Stimulated activated CD8-positive, alpha-beta memory T cell treated with anti-CD3 and anti-CD28 coated beads, Interleukin-4, amount 100 ng/mL, for 4 hours (primary cell): ENCODE results near the gene OGFR.

Experiments used
- DNase-seq, 2 donors: peaks; one replicate each; pipeline ENCODE4 v3.0.0-alpha.2; 2020; ENCODE audit warnings: low read depth in 2 of 2, low spot score in 1 of 2

The OGFR gene

DNA sequence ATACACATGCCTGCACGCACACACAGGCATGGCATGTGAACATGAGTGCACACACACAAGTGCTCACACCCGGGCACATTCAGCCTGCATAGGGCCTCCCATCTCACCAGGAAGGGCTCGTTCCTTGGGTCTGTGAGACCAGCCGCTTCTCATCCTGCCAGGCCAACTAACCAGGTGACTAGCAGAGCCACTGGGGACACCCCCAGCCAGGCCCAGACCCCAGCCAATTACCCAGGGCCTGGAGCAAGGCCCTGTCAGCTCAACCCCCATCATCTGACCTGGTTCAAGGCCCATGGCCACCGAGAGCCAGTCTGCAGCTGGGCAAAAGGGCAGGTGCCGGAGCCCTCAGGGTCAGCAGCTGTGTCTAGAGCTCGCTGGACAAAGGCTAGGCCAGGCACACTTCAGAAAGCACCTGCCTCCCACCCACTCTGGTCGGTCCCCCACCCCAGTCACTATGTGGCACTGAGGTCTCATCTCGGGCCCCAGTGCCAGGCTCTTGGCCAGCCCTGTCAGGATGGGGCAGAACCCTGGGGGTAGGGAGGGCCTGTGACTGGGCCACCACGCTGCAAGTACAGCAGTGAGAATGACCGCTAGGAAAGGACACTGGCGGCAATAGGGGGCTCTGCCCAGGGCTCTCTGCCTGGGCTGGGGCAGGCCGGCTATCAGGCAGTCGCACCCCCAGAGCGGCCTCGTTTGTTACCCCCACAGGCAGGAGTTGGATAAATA is 35.1 kb upstream of the OGFR start:
- DNase-seq, result no peak

DNA sequence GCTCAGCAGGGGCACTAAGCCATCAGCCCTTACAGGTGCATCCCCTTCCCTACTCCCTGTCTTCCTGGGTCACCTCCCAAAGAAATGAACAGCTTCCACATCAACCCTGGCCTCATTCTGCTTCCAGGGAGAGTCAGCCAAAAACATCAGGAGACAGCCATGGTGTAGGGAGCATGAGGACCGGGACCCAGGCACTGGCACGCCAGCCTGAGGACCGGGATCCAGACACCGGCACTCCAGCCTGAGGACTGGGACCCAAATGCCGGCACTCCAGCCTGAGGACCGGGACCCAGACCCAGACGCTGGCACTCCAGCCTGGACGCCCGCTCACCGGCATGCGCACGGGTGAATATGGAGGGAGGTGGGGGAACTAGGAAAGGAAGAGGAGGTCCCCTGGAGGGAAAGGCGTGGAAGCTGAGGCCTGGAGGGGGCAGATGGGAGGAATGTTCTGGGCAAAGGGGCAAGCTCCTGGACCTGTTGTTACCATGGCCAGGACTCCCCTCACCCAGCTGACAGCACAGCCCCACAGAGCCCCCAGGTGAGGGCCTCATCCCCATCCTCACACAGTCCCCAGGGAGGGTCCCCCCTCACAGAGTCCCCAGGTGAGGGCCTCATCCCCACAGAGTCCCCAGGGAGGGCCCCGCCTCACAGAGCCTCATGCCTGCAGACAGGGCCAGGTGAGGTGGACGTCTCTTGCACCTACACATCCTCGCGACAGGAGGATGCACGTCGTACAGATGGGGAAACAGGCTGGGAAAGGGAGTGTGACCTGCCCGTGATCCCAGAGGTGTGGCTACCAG is 34.3 kb upstream of the OGFR start:
- no peak for DNase-seq

DNA sequence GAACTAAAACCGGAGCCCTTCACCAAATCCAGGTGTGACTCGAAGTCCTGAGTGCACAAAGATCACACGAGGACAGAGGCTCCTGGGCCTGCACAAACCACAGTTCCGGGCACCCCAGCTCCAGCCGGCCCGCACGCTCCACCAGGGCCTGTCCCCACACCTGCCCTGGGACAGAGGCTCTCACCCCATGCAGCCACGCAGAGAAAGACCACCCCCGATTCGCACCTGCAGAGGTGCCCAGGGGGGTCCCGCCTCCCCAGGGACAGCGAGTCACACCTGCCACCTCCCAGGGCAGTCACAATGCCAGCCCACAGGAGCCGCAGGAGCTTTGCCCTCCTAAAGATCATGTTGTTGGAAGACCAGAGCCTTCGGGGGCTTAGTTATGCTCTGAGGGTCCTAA is 33.7 kb upstream of the OGFR start:
- no peak for DNase-seq

DNA sequence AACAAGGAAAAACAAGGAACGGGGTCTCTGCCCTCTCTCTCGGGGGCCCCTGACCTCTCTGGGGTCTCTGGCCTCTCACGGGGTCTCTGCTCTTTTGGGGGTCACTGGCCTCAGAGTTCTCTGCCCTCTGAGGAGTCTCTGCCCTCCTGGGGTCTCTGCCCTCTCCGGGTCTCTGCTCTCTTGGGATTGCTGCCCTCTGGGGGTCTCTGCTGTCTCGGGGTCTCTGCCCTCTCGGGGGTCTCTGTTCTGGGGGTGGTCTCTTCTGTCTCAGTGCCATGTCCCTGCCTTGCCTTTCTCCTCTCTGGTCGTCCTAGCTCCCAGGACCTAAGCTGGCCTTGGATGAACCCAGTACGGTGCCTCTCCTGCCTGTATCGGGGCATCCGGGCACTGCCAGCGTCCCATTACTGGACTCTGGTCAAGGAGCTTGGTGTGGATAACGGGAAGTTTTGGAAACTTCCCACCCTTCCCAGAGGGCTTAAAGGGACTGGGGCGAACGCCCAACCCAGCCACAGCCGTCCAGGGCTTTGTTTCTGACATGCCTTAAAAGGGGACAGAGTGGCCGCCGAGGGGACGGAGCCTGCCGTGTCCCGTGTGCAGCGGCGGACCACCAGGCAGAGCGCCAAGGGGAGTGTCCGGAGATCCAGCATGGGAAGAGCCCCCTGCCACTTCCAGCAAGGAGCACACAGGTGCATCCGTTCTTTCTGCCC is 33.1 kb upstream of the OGFR start:
- DNase-seq, result no peak

DNA sequence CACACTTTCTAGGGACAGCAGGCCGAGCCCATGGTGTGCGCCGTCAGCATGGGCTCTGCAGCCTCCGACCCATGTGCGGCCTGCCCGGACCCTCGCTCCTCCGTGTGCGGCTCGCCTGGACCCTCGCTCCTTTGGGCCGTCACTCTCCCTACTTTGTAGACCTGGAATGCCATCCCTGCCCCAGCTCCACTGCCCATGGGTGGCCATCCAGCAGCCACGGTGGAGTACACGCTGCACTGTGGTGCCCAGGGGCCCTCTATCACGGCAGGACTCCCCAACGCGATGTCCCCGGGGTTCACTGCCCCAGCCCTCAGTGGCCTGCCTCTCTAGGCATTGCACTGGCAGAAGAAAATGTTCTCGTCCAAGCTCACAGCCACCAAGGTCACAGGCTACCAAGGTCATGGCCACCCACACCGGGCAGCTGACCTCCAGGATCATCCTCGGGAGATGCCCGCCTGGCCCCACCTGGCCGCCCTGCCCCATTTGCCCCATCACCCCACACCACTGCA is 32.5 kb upstream of the OGFR start:
- DNase-seq, result no peak

- no peak for DNase-seq
Measured at GRCh38 chr20:62772619-62772989, 32.0 kb upstream of the OGFR start.

GRCh38 chr20:62772990-62773844 is 31.4 kb upstream of the OGFR start:
- DNase-seq, result no peak

DNA sequence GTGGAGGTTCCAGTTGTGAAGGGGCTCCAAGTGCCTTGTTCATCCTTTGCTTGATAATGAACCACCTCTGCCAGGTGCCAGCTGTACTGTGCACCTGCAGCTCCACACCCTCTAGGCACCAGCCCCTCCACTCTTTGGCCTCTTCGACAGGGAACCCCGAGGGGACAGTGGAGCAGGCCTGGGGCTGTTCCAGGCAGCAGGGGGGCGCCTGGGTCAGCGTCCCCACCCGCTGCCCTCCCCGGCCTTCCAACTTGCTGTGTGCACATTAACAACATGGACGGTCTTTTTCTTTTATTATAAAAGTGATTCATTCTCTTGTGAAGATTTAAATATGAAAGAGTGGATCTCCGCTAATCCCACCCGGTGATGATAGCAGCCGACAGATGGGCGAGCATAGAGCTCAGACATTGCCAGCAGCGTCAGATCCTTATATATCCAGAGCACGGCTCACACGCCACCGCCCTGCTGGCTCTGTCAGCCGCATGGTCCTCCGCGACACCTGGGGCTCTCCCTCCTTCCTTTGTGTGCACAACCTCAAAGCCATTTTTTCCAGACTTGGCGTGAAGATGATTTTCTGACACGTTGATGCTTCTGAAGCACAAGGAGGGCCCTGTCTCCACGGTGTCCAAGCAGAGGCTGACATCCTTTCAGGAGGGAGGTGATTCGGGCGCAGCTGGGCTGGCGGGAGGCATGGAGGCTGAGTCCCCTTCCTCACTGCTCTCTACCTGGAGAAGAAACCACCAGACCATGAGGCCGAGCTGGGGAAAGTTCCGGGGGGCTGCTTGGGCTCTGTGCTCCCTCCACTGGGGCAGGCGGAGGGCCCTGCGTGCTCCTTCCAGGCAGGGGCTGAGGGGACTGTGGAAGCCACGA is 30.6 kb upstream of the OGFR start:
- no peak for DNase-seq

GRCh38 chr20:62774762-62775161 is 29.9 kb upstream of the OGFR start:
- no peak for DNase-seq

DNA sequence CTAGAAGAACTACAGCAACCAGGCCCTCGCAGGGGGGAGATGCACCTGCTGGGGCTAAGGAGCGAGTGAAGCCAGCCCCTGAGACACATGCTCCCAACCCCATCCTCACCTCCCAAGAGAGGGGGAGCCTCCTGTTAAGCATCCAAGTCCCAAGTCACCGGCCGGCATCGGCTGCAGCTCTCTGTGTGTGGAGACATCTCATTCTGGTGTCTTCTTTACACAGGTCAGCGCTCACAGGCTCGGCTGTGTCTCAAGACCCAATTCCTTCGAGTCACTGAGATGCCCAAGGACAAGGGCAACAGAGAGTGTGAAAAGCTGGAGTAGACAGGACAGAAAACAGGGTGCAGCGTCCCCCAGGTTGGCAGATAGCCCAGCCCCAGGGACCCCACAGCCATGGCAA is 29.4 kb upstream of the OGFR start:
- DNase-seq, result no peak

DNA sequence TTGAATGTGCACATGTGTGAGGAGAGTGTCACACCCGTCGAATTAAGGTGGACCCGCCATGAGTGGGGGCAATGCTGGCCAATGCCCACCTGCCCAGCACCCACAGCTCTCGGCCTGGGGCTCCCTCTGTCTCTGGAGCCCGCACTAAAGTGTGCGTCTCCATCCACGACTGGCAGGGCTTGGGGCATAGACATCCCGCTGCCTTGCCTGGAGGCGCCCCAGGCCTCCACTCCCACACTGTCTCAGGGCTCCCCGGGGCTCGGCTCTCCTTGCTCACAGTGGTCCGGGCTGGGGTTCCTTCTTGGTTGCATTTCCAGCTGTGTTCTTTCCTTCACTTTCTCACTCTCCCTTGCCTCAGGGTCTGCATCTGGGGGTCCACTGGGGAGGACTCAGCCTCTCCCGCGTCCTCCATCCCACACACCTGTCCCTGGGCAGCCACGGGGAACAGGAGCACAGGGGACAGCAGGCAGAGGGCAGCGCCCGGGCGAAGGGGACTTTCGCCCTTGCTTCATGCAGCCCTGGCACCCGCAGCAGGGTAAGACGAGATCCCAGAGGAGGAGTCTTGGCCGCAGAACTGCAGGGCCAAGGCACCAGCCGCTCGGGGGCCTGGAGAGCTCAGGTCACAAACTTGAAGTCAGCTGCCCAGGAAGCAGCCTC is 28.5 kb upstream of the OGFR start:
- no peak for DNase-seq

DNA sequence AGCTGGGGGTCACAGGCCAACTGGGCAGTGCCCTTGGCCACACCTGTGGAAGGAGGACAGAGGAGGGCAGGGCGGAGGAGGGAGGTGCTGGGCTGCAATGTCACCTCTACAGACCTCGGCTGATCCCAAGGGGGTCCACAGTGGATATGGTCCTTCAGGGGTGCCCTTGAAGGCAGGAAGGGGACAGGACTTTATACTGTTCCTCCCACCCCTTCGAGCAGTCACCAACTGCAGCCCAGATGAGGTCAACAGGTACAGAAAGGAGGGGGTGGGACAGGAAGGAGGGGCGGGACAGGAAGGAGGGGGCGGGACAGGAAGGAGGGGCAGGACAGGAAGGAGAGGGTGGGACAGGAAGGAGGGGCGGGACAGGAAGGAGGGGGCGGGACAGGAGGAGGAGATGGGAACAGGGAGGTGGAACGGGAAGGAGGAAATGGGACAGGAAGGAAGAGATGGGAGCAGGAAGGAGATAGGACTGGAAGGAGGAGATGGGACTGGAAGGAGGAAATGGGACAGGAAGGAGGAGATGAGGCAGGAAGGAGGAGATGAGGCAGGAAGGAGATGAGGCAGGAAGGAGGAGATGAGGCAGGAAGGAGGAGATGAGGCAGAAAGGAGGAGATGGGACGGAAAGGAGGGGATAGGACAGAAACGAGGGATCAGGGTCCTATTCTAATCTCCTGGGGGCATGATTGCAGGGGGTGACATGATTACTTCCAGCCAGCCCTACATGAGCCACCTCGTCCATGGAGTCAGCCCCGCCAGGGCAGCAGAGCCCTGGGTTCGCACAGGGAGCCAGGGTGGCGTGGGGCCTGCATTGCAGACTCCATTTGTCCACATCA is 27.7 kb upstream of the OGFR start:
- DNase-seq, result peak in 1 of 2 donors; percentile 29

- no peak for DNase-seq
Measured at GRCh38 chr20:62777528-62777830, 27.2 kb upstream of the OGFR start.

DNA sequence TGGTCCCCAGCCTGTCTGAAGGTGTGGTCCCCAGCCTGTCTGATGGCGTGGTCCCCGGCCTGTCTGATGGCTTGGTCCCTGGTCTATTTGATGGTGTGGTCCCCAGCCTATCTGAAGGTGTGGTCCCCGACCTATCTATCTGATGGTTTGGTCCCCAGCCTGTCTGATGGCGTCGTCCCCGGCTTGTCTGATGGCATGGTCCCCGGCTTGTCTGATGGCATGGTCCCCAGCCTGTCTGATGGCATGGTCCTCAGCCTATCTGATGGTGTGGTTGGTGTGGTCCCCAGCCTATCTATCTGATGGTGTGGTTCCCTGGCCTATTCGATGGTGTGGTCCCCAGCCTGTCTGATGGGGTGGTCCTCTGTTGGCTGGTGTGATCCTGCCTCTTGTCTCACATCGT is 26.6 kb upstream of the OGFR start:
- DNase-seq, result no peak

- no peak for DNase-seq
Measured at GRCh38 chr20:62778601-62779416, 25.8 kb upstream of the OGFR start.

- DNase-seq, result no peak
Measured at GRCh38 chr20:62779417-62779685, 25.3 kb upstream of the OGFR start.

DNA sequence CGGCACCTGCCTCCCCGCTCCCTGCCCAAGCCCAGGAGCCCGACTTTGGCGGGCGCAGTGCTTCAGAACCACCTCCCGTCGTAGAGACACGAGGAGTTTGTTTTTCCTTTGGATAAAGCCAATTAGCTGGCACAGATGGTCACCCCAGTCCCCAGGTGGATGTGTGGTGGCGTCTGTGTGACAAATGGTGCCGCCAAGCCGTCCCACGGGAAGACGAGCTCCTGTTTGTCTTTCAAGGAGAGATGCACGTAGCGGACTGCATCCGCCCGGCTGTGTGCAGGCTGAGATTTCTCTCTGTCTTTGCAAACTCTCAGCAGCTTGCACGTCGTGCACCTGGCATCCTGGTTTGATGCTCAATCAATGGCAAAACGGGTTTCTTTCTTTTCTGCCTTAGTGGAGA is 24.4 kb upstream of the OGFR start:
- DNase-seq, result no peak

- DNase-seq, result no peak
Measured at GRCh38 chr20:62780696-62781095, 23.9 kb upstream of the OGFR start.
